ENCODE measurements around the gene FBXW11. TPM values are rescaled to one million over a fixed set of nuclear protein-coding genes. Genes with fewer than 3 reads are reported as not detected.

The FBXW11 gene
- total RNA-seq, 1 donor from 2014 or later: 54.1 TPM

DNA sequence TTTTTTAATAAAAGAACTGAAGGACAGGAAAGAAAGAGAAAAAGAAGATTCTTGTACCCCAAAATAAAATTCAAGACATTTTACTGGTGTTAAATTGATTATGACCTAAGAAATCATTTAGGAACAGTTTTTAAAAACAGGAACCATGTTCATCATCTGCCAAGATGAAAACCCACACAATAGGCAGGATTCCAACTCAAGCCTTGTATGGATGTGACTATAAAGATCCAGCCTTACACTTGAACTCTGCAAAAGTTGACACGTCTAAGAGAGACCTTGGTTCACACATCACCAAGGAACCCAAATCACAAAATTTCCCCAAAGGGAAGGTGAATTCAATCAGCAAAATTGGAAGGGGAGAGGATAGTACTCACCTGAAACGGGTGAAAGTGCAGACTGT, 138.2 kb downstream of the FBXW11 start:
- DNase-seq (ENCODE audit: low spot score): no peak

DNA sequence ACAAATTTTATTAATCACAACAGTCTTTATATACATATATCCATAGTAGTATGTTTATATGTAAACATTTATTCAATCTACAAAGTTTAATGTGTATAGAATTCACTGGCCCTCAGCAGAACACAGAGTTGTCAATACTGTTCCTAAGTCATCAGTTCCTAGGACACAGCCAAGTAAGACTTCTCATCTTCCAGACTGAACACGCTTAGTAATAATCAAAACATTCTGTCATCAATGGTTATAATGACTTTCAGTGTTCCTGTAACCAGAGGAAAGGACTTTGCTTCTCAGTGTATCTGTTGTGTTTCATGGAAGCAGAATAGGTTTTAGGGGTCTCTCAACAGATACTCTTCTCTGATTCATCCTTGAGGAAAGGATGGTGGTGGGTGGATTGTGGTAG, 138.7 kb downstream of the FBXW11 start:
- no peak for DNase-seq (ENCODE audit: low spot score)

- no peak for DNase-seq (ENCODE audit: low spot score)
These were observed 141.0 kb downstream of the FBXW11 start for GRCh38 chr5:171865471-171865870.

- DNase-seq (ENCODE audit: low spot score): no peak
These were observed 142.5 kb downstream of the FBXW11 start for GRCh38 chr5:171863935-171864334.

DNA sequence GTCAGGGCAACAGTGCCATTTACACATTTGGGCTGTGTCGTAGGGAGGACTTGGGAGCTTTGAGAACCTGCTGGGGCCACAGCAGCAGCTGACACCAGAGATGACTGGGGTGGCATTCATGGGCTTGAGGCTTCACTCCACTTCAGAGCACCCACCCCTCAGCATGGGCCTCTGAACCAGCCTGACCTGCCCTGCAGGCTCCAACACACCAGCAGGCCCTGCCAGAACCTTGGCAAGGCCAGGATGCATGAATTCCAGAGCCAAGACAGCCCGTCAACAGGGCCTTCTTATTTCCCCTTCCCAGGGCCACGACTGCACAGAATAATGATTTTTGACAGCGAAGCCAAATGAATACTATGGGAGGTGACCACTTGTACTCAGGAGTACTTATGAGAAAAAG, 143.8 kb downstream of the FBXW11 start:
- DNase-seq (ENCODE audit: low spot score): no peak

- DNase-seq (ENCODE audit: low spot score): no peak
These were observed 145.1 kb downstream of the FBXW11 start for GRCh38 chr5:171861381-171861780.

GRCh38 chr5:171858303-171858702, 148.1 kb downstream of the FBXW11 start:
- no peak for DNase-seq (ENCODE audit: low spot score)

- no peak for DNase-seq (ENCODE audit: low spot score)
These were observed 149.0 kb downstream of the FBXW11 start for GRCh38 chr5:171857489-171857876.

DNA sequence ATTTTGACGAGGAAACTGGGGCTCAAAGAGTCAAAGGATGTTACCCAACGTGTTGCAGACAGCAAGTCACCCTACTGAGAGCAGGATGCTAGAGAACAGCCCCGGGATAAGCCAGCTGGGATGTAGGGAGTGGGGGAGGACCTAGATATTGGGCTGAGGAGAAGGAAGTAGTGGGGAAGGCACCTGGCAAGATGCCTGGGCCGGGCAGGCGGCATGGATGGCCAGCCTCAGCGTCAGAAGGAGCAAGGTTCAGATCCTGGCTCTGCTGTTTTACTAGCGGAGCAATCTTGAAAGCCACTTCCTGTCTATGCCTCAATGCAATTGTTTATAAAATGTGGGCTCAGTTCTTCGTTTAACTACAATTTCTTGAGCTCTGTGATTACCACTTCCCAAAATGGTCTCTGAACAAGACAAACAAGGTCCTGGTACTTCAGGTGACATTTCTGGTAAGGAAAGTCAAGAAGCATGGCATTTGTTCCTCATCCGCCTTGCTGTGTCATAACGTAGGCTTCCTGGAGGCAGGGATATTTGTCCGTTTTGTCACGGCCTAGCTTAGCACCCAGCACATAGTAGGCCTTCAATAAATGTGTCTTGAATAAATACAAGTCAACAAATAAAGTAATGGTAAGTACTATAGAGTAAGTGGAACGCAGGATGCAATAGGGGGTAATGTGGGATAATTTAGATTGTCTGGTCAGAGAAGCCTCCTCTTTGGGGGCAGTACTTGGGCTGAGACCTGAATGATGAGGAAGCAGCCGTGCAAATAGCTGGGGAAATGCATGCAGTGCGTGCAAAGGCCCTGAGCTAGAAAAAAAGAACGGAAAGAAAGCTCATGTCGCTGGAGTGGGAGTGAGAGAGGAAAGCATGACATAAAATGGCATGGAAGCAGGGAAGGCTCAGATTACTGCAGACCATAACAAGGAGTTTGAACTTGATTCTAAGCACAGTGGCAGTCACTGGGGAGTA, 150.4 kb downstream of the FBXW11 start:
- DNase-seq (ENCODE audit: low spot score): no peak

- no peak for DNase-seq (ENCODE audit: low spot score)
These were observed 151.2 kb downstream of the FBXW11 start for GRCh38 chr5:171855265-171855664.

- DNase-seq (ENCODE audit: low spot score): no peak
These were observed 154.2 kb downstream of the FBXW11 start for GRCh38 chr5:171852255-171852681.

DNA sequence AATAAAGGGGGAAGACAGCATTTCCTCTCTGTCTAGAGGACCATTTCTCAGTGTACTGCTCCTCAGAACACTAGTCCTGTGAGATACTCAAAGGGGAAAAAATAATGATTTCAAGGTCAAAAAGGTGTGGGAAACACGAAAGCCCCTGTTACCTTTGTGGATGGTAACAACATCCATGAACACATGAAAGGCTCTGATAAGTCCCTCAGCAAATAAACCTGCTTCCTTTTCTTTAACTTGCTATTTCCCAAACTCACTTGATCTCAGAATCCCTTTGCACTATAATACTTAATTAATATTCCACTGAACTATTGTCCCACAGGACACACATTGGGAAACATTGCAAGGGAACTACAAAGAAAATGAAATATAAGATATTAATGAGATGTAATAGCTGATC, 155.2 kb downstream of the FBXW11 start:
- no peak for DNase-seq (ENCODE audit: low spot score)

DNA sequence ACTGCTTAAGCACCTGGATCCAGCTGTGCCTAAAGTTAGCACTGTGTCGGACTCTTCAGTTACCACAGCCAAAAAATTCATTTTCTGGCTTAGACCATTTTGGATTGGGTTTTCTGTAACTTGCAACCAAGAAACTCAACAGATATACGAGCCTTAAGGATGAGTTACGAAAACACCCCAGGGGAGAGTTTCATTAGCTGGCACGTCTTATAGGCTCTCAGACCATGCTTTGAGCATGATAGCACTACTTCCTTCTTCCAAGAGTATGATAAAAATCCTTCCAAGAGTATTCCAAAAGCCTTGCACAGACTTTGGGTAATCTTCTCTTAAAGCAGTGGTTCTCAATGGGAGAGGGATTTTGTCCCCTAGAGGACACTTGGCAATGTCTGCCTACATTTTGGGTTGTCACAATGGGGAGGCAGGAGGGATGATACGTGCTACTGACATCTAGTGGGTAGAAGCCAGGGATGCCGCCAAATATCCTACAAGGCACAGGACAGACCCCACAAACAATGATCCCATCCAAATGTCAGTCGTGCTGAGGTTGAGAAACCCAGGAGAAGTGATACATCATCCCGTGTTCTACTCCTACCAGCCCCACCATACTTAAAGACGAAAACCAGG, 156.0 kb downstream of the FBXW11 start:
- no peak for DNase-seq (ENCODE audit: low spot score)

DNA sequence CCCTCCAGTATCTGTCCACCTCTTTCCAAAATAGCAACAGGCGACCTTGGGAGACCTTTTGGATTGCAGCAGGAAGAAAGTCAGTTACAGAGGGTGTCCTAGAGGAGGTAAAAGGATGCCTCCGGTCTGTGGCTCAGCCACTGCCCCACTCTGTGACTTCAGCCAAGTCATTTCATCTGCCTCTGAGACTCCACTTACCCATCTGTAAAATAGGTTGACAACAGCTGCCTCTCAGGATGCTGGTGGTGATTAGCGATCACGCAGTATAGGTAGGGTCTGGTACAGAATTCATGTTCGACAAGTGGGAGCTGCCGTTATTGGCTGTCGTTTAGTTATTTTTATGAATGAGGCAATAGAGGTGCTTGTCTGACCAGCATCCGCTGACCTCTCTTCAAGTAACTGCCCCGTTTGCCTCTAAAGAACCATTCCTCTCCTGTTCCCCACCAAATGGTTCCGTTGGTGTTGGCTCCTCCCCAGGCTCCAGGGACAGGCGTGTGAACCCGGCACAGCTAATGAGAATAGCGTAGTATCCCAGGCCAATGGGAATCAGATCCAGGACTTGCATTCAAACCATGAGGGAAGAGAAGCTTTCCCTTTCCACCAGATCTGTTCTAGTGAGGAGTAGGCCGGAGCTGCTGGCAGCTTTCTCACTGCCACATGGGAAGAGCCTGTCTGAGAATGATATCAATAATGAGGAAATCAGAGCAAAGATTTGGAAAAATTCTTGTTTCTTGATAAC, 156.7 kb downstream of the FBXW11 start:
- no peak for DNase-seq (ENCODE audit: low spot score)

DNA sequence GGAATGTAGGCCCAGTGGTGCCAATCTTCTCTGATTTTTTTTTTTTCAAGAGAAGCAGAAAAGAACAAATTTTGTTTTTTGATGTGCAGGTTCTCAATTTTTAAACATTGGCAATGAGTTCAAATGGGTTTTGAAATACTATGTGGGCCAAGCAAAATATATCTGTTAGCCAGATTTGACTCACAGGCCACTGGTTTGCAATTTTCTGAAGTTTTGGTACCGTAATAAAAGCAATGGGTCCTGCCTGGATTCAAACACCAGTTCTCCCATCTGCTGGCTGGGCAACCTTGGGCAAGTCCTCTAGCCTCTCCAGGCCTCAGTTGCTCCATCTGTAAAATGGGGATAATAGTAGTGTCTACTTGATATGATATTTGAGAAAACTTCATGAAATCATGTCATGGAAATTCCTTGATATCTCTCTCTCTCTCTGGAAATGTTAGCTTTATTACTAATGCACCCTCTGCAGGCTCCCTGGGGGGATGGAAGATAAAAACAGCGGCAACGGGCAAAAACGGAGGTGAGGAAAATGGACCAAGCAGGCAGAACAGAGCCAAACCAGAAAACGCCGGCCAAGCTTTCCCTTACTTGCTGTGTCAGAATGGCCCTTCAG, 157.4 kb downstream of the FBXW11 start:
- DNase-seq (ENCODE audit: low spot score): no peak

DNA sequence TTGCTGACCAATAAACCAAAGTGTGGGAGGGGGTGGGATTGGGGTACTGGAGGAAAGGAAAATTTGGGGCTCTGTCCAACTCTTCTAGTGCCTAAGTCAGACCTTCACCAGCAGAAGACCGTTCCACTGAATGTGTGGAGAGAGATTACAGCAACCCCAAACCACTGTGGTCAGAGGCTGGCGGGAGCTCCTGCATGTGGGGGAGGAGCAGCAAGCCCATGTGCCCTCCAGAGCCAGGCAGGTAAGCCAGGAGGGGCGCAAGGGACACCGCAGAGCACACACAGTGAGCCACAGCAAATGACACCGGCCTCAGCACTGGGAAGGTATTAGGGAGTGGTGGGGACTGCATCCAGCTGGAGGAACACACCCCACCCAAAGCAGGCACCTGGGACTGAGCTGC, 158.0 kb downstream of the FBXW11 start:
- DNase-seq (ENCODE audit: low spot score): no peak

DNA sequence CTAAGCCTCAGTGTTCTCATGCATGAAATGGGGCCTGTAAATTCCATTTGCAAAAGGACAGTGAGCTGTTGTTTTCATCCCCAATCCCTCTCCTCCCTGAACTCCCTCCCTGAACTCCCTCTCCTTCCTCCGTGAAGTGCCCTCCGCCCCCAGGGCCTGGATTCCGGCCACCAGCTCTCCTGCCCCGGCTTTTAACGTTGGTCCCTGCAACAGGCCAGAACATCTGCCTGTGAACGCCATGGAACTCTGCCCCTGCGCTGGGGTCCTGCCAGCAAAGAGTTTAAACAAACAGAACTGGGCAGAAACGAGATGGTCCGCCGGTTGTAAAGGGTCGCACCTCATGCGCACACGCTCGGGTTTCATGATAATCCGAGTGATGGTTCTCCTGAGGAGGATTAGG, 158.4 kb downstream of the FBXW11 start:
- no peak for DNase-seq (ENCODE audit: low spot score)

- DNase-seq (ENCODE audit: low spot score): no peak
These were observed 159.4 kb downstream of the FBXW11 start for GRCh38 chr5:171847026-171847425.

DNA sequence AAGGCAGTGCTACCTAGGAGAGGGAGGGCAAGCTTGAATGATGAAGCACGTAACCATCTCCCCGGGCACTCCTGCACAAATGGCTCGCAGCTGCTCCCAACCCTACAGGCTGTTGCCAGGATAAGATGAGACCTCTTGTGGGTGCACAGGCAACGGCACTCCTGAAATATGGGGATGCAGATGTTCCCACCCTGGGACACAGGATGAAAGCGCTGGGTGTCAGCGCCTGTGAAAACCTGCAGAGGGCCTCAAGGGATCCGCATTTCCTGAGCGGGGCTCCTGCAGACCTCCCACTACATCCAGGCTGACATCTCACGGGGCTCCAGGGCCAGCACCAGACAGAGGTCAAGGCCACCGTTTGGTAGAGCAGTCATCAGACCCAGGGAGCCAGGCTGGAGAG, 160.1 kb downstream of the FBXW11 start:
- DNase-seq (ENCODE audit: low spot score): no peak

GRCh38 chr5:171845857-171846256, 160.6 kb downstream of the FBXW11 start:
- DNase-seq (ENCODE audit: low spot score): no peak

- DNase-seq (ENCODE audit: low spot score): no peak
These were observed 161.3 kb downstream of the FBXW11 start for GRCh38 chr5:171845040-171845630.
